COLO668 (cell line): ENCODE results near the gene CAMTA1.
"Not testable (repeated sequence)": the region's sequence is repeated elsewhere in the genome, so short reads cannot be mapped to it uniquely, and the experiment has no call there.

Source experiments
- DNase-seq: peaks from one replicate; lab custom pipeline; 2025; ENCODE audit not compliant: unreplicated experiment; lab: John Stamatoyannopoulos, UW

The CAMTA1 gene

DNA sequence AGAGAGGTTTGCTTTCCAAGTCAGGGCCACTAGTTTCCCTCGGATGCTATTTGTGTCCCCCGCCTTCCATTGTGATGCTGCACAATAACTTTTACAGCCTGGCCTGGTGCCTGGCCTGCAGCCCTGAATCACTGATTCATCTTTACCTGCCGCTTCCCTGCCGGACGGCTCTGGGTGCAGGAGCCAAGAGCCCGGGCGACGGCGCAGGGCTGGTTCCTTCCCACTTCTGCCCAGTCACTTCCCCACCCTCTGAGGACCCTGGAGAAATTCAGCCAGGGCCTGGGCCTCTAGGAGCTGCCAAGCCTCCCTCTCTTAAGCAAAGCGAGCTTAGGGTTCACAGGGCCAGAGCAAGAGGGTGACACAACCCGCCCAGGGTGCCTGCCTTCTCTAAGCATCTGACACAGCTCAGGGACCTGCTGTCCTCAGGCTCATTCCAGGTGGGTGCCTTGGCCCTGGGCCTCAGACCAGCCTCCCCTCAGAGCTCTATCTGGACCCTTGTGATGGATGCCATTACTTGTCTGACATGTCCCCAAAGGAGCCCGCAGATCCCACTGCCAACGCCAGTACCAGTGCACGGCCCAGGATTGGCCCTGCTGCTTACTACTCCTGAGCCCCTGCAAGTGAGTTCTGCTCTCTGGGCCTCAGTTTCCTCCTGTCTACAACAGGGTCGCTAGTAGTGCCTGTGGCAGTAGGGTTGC lies 604.8 kb downstream of the CAMTA1 start:
- no peak for DNase-seq

DNA sequence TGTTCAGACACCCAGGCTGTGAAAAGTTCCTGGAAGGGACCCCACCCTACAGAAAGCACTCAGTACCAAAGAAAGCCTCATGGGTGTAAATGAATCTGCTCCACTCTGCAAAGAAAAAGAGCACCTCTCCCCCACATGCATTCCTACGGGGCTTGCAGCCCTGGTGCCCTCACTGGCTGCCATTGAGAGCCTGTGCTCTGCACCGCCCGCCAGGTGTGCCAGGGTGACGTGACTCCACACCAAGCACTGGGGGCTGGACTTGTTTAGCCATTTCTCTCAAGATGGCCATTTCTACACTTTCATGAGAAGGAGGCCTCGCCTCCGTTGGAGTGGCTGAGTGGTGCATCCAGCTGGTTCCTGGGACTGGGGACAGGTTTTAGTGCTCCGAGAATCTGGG lies 605.3 kb downstream of the CAMTA1 start:
- DNase-seq = no peak

DNA sequence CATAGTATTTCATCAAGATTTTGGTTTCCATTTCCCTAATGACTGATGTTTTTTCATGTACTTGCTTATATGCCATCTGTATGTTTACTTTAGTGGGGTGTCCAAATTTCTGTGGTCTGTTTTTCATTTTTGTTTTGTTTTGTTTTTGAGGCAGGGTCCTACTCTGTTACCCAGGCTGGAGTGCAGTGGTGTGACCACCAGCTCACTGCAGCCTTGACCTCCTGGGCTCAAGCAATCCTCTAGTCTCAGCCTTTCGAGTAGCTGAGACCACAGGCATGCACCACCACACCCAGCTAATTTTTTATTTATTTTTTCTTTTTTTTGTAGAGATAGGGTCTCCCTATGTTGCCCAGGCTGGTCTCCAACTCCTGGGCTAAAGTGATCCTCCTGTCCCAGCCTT lies 607.9 kb downstream of the CAMTA1 start:
- no peak for DNase-seq

DNA sequence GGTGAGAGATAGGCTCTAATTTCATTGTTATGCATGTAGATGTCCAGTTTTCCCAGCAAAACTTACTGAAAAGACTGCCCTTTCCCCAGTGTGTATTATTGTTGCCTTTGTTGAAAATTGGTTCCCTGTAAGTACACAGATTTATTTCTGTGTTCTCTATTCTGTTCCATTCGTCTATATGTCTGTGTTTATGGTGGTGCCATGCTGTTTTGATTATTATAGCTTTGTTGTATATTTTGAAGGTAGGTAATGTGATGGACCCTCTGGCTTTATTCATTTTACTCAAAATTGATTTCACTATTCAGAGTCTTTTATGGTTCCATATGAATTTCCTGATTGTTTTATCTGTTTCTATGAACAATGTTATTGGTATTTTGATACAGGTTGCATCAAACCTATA lies 610.0 kb downstream of the CAMTA1 start:
- no peak for DNase-seq

DNA sequence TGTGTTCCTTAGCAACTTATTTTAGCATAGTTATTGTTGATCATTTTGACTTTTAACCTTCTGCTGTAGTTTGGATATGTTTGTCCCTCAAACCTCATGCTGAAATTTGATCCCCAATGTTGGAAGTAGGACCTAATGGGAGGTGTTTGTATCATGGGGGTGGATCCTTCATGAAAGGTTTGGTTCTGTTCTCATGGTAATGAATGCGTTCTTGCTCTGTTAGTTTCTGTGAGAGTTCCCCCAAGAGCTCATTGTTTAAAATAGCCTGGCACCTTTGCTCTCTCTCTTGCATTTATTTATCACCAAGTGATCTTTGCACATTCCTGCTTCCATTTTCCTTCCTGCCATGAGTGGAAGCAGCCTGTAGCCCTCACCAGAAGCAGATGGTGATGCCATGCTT lies 613.7 kb downstream of the CAMTA1 start:
- DNase-seq = no peak

DNA sequence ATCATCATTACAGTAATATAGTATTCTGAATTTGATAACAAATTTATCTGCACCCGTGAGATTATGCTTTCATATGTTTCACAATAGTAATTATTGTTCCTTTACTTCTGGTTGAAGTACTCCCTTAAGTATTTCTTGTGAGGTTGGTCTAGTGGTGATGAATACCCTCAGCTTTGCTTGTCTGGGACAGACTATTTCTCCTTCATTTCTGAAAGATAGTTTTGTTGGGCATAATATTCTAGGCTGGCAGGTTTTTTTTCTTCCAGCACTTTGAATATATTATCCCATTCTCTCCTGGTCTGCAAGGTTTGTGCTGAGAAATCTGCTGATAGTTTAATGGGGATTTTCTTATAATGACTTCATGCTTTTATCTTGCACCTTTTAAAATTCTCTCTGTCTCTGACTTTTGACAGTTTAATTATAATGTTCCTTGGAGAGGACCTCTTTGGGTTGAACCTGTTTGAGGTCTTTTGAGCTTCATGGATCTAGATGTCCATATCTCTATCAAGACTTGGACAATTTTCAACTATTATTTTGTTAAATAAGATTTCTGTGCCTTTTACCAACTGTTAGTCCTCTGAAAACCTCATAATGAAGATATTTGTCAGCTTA lies 614.4 kb downstream of the CAMTA1 start:
- DNase-seq = no peak

DNA sequence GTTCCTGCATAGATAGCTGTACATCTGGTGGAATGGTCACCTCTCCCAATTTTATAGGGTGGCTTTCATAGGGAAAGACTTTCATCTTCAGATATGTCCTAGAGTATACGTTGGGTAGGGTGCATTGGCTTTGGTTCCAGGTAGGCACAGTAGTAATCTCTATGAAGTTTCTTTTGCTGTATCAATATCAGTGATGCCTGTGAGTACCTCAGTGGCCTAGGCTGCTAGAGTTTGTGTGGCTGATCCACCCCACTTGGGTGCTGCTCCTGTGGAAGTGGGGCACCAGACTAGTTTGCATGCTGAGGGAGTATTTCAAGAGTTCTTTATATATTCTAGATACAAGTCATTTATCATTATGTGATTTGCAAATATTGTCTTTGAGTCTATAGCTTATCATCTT lies 615.3 kb downstream of the CAMTA1 start:
- no peak for DNase-seq

DNA sequence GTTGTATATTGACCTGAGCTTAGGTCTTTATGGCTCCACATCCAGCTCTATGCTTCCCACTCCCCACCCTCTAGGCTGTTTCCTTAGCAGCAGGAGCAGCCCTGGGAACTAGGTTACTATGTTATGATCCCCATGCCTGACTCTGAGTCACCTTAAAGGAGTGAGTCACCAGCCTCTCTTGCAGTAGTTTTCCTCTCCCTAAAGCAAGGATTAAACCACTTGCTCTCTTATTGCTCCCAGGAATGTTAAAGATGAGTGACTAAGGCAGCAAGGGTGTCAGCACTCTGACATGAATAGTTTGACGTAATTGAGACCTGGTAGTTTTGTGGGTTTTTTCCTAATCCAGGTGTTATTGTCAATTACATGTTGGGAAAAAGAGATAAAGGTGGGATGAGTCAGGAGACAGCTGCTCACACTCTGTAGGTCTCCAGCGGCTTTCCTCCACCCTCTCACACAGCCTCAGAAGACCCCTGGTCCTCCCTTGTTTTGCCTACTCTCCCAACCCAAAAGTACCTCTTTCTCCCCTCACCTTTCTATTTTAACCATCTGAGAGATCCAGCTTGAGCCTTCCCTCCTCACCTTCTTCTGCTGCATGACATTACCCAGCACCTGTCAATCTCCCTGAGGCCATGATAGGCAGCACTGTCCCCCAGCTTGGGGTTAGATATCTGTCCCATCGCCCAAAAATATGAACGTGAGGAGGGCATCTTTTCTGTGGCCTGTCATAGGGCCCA lies 616.7 kb downstream of the CAMTA1 start:
- DNase-seq = peak; percentile 44

DNA sequence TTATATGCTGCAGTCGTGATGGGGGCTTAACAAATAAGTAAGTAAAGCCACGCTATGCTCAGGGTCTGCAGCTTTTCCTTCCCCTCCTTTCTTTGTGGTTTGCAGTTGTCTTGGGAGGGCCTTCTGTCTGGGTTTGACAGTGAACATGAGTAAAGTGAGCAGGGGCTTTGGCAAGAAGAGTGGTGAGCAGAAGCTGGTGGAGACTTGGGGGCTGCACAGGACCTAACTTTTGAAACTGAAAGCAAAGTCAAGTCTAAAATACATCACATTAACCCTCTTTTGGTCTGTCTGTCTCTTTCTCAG lies 617.2 kb downstream of the CAMTA1 start:
- no peak for DNase-seq

DNA sequence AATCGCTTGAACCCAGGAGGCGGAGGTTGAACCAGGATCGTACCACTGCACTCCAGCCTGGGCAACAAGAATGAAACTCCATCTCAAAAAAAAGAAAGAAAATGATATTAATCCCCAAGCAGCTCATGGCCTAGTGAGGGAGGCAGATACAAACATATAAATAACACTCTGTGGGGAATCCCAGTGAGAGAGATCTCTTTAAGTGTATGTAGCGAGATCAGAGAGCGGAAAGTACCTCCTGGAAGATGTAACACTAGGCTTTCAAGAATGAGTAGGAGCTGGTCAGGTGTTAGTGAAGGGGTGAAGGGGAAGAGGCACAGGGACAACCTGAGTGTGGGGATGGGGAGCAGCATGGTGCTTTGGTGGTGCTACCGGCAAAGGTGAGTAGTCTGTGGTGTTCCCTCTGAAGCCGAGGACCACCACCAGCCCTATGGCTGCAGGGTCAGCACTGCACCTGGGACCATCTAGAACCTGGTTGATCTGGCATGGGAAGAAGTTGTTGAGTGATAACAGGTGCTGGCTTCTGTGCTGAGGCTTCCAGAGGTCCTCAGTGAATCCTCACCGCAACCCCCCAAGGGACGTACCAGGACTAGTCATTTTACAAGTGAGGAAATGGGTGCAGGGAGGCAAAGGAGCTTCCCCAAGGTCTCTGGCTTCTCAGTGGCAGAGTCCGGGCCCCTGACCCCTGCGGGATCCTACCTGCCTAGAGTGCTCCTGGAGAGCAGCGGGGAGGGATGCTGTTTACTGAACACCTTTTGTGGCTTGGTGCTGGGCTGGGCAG lies 618.2 kb downstream of the CAMTA1 start:
- DNase-seq = no peak

DNA sequence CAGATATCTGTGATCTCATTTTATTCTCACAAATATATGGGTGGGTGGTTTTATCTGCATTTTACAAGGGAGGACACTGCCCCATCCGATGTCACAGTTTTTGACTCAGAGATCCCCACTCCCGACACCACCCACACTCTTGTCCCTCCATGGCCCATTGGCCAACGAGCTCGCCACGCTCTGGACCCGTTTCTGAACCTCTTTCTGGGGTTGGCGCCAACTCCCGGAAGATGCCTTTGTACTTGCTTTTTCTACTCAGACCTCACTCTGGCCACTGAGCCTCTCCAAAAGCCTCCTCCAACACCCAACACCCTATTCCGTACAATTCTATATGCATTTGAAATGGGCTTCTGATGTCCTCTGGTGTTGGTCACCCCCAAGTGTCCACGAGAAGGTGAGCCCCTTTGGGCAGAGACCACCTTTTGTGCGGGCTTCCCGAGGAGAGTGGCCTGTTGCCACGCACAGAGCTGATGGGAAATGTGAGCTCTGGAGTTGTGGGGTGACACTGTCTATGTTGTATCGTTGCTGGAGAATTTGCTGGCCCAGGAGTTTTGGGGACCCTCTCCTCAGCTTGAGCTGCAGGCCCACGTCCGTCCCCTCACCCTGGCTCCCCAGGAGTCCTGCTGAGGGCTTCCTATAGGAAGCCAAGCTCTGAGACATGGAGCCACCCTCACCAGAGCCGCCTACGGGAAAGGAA lies 618.9 kb downstream of the CAMTA1 start:
- no peak for DNase-seq

DNA sequence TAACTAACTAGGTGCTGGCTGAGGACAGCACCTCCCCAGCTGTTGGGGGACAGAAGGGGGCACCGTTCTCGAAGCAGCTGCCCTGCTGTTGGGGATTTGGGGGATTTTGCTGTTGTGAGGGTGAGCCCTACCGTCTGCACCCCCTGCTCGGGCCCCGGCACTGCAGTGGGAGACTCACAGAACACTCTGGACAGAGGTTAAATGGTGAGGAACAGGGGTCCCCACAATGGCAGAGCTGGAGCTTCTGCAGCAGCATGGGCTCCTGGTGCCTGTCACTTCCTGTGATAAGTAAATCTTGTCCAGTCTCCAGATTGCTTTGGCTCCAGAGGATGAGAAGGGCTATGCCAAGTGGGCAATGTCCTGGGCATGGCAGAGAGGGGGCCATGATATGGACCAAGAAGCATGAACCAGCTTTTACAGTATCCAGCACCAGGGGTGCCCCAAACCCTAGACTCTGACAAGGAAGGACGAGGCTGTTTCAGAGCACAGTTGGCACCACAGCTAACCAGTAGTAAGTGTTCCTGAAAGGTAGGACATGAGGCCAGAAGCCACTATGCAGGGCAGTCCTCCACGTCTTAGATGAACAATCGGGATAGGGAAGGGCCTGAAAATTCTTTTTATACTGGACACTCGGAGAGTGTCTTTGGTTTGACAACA lies 620.7 kb downstream of the CAMTA1 start:
- DNase-seq = no peak

DNA sequence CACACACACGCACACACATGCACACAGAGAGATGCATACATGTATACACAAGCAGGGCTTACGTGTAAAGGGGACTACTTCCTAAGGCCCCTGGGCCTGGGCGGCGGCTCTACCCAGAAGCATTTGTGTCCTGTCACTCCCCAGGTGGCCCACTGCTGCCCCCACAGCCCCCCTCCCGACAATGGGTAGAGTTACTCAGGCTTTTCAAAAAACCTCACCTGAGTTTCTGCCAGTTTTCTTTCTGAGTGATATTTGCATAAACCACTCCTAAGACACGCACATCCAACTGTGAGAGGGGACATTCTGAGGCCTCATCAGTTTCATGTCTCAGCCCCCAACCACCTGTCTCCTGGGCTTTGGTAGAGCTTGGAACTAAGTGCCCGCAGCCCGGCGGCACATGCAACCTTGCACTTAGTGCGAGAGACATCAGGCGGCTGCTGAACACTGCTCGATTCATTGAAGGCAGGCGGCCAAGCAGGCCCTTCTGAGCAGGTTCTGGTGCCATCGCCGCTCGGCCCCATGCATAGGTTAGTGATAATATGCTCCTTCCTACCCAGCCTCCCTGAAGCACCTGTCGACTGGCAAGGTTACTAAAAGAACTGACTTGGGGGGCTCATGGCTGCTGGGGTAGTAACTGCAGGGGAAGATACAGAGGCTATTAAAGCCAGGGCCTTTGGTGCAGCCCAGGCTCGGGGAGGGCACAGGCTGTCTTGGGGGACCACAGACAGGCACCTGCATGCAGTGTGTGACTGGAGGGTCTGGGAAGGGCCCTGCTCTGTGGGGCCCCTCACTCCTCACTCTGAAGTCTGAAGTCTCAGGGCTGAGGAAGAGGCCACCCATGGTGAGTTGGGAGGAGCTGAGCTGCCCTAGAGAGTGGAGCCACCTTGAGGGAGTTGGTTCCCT lies 621.6 kb downstream of the CAMTA1 start:
- DNase-seq = no peak

DNA sequence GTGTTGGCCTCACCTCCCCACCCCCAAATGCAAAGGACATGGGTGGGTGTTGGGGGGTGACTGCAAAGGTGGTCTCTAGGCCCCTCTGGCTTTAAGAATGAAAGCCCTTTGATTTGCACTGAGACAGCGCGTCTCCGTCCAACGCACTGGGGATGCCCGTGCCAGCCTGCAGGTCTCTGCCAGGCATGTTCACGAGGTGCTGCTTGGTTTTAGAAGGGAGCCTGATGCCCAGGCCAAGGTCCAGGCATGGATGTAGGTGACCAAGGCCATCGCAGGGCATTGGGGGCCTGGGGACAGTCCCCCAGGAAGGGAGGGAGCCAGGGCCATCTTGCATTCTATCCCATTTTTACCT lies 622.3 kb downstream of the CAMTA1 start:
- DNase-seq = no peak

DNA sequence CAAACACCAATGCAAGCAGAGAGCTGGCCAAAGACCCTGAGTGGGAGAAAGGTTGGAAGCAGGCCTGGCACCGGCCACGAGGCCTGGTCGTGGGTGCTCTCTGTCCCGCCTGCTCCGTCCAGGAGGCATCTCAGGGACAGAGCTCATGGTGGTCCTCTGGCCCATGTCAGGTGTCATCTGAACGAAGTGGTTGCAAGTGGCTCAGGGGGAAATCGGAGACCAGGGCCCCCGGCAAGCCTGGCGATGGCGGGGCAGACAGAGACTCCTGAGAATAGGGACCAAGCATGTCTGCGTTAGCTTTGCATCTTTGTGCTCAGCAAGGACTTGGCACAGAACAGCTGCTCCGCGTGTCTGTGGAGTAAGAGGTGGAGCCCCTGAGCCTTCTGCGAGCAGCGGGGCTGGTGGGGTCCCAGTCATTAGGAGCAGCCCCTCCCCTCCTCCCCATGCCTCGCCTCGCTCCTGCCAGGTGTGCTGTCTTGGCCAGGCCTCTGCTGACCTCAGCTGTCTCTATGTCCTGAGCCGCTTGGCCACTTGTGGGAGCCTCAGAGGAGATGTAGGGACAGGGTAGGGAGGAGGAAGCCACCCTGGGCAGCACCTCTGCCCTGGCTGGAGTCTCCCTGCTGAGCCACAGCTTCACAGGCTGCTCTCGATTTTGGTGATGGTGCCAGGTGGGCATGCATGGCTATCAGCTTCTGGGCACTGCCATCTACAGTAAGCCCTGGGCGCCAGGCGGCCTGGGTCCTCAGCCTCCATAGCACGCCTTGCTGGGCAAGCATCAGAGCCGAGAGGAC lies 622.9 kb downstream of the CAMTA1 start:
- DNase-seq = no peak

DNA sequence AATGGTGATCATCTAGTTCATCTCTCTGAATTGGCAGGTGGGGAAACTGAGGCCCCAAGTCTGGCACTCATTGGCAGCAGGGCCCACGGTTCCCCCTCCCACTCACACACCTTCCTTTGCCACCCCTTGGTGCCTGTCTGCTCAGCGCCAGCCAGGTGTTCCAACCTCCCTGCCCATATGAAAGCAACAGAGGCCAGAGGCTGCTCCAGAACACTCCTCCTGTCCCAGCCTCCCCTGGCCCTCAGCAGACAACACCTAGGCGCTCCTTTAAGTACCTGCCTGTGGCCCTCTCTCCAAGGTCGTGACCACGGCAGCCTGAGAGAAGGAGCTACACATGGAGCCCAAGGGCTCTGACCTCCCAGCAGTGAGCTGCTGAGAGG lies 623.5 kb downstream of the CAMTA1 start:
- DNase-seq = no peak

DNA sequence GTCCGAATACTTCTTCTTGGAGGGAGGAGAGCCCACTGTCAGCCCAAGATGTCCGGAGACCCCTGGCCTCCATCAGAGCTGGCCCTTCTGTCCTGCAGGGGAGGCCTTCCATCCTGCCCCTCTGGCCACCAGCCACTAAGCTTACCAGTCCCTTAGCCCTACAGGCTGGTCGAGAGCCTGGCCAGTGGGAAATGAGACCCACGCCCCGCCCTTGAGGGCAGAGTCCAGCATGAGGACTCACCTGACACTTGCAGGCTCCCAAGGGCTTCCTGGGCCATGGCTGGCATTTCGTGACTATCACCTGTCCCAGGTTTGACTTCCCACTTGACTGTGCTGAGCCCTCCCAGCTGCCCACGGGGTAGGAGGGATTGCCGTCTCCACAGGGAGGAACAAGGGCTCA lies 624.0 kb downstream of the CAMTA1 start:
- peak; percentile 55 for DNase-seq

DNA sequence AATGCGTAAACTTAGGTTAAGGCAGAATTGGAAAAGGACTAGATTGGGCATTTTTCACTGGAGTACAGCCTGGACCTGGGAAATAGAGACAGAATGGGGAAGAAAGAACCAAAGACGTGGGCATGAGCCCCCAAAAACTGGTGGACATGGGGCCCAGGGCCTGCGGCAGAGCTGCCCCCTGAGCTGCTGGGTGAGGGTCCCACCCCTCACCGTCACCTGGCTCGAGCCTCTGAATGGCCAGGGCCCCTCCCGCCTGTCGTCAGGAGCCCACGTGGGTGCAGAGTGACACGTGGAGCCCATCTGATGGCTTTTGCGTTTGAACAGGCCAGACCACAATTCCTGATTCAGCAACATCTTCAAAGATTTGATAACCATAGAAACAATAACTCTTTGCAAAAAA lies 624.9 kb downstream of the CAMTA1 start:
- no peak for DNase-seq

DNA sequence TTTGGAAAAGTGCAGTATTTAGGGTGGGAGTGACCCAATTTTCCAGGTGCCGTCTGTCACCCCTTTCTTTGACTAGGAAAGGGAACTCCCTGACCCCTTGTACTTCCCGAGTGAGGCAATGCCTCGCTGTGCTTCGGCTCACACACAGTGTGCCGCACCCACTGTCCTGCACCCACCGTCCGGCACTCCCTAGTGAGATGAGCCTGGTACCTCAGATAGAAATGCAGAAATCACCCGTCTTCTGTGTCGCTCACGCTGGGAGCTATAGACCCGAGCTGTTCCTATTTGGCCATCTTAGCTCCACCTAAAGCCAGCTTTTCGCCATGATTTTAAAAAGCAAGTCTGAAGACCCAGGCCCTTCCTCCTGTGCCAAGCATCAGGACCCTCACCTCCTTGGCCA lies 632.4 kb downstream of the CAMTA1 start:
- DNase-seq = not testable (repeated sequence)
